HG02870 (cell line): Measurements from ENCODE around the gene PRR36.
"Not testable (repeated sequence)": the region's sequence is repeated elsewhere in the genome, so short reads cannot be mapped to it uniquely, and the experiment has no call there.

Experiments
- ATAC-seq: cut with Tn5 transposase; IDR thresholded peaks from one replicate; pipeline ENCODE4 v1.9.1; 2021; ENCODE audit warnings: mild to moderate bottlenecking, moderate library complexity; ENCODE audit not compliant: unreplicated experiment

The PRR36 gene

DNA sequence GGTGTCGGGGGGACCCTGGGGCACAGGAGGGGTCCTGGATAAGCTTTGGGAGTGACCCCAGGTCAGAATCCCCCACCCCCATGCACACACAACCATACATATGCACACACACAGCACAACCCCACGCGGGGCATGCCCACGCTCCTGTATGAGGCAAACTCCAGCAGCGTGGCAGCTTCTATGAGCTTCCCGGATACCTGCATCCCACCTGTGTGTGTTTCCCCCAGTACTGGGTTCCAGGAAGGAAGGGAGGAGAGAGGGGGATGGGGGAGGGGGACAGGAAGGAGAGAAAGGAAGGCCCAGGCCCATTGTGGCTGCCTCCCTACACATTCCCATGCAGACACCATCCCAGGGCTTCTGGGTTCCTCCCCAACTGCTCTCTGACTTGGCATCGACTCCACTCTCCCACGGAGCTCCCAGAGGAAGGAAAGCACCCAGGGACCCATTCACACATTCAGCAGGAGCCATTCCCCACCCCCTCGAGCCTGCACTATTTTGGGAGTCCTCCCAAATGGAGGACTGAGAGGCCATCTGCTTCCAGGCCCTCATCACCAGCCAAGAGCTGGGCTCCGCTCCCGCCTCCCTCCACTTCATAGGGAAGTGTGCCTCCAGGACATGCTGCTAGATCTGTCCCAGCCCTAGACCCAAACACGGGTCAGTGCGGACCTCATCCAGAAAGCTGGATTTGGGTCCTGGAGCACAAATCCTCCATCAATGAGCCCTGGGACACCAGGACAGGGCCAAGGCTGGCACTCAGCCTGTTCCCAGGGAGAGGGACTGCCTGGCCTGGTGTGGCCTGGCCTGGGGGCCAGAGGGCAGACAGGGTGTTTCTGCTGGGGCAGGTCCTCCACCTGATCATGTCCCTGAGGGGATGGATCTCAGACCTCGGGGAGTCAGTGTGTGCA lies 13.2 kb downstream of the PRR36 start:
- ATAC-seq = no peak

DNA sequence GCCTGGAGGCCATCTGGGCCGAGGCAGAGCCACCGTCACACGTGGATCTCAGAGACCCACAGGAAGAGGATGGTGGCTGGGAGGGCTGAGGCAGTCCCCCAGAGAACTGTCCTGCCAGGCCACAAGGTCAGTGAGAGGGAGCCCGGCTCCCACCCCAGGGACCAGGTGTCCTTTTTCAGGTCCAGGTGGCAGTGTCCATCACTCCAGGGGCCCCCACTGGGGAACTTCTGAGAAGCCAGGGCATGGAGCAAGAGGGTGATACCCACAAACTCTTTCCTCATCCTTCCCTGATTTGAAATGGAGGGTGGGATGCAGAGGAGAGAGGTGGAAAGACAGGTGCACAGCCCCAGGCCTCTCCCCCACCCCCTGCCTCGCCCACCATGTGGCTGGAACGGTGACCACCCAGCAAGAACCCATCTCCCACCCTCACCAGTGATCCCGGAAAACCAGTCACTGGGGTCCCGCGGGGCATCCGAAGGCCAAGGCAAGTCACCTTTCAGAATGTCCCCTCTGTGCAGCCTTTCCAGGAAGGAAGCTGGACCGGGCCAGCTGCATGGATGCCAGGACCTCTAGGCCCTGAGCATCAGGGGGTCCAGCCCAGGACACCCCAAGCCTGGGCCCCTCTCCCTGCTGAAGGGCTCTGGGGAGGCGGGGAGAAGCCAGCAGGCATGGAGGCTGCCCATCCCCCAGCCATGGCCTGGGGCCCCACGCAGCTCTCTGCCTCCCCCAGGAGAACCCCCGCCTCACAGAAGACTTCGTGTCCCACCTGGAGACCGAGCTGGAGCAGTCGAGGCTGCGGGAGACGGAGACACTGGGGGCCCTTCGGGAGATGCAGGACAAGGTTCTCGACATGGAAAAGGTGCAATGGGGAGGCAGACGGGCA lies 14.1 kb downstream of the PRR36 start:
- no peak for ATAC-seq

DNA sequence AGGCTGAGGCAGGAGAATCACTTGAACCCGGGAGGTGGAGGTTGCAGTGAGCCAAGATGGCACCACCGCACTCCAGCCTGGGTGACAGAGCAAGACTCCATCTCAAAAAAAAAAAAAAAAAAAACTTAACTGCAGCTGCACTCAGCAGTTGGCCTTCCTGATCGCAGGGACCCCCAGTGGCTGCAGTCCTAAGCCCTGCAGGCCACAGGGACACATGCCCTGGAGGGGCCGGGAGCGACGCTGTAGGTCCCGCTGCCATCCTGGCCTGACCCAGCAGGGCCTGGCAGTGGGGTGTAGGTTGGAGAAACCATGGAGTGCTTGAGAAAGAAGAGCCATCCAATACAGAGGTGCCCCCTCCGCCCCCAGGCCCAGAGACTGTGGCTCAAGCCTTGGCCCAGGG lies 15.1 kb downstream of the PRR36 start:
- ATAC-seq = not testable (repeated sequence)

DNA sequence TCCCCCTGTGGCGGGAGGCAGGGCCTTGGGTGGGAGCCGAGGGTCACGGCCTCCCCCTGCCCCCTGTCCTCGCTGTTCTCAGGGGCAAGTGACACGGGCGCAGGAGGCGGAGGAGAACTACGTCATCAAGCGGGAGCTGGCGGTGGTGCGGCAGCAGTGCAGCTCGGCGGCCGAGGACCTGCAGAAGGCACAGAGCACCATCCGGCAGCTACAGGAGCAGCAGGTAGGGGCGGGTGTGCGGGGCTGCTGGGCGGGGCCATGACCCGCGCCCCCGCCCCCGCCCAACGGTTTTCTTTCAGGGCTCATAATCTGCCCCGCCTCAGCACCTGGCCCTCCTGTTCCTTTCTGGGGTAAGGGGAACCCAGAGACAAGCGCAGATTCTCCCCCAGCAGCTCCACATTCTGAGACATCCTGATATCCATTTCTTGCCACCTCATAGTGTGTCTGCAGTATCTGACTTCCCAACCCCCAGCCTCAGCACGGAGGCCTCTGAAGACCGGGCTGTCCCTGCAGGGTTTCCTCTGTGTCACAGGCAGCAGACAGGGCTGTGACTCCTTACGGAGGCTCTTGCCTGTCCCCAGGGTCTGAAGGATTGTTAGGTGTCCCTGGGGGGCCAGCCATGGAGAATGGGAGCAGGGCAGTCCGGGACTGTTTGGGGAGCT lies 15.9 kb downstream of the PRR36 start:
- ATAC-seq = no peak

DNA sequence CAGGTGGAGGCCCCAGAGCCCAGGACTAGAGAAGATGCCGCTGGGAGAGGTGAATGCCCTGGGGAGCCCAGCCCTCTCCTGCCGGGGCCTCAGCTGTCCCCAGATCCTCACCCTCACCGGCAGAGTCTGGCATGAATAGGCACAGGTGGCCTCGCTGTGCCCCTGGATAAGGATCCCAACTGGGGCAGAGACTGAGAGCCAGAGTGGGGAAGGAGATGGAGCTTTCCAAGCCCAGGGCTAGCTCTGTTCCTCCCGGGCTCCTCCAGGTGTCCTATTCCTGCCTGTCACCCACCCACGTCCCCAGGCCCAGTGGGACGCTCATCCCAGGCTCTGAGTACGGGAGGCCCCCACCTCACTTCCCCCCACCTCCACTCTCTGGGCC lies 16.5 kb downstream of the PRR36 start:
- no peak for ATAC-seq

DNA sequence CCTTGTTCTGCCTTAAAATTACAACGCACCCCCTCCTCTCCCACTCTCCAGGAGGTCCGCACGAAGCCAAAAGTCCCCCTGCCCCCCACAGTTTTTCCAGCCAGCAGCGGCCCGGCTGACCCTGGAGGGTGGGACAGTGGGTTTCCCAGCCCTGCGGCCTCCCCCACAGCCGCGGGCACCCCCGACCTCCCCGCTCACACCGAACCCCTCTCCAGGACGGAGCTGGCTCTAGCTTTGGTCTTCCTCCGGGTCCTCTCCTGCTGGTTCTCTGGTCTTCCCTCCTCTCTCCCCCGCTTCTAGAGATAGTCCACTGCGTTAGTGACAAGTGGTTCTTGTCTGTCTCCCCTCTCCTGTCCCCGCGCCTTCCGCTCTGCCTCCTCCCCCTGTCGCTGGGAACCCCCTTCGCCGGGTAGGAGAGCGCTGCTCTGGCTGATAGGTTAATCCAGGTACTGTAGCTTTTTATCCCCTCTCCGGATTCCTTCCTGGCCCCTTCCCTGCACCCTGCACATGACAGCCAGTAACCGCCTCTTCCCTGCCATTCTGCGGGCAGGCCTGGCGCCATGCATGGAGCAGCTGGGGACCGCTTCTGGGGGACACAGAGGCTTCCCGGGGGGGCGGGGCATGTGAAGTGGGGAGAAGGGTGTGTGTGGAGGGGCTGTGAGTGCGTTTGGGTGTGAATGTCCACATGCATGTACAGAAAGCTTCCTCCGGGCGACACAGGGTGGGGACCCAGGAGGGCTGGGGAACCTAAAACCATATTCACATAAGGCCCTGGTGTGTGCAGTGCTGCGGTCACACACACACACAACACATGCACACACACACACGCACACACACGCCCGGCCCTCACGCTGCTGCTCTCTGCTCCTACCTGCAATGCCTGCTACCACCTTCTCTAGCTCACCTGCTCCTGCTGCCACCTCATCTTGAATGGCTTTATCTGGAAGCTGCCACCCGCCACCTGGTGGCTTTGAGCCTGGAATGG lies 17.2 kb downstream of the PRR36 start:
- no peak for ATAC-seq

DNA sequence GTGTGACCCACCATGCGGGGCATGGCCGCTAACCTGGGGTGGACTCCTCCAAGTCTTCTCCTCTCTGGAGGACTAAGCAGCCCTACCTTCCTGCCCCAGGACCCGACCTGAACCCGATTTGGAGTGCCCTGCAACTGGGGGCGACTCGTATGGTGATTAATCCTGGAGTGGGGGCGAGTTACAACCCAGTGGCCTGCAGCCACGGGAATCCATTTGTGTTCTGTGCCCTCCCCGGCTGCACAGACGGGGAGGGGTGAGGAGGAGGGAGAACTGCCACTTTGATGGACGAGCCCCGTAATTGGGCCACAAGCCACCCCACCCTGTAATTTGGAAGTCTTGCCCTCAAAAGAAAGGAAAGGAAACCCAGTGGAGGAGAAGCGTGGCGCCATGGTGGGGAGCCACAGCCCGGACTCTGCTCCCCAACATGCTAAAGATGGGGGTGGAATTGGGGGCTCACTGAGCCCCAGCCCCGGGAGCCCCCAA lies 18.0 kb downstream of the PRR36 start:
- ATAC-seq = no peak

DNA sequence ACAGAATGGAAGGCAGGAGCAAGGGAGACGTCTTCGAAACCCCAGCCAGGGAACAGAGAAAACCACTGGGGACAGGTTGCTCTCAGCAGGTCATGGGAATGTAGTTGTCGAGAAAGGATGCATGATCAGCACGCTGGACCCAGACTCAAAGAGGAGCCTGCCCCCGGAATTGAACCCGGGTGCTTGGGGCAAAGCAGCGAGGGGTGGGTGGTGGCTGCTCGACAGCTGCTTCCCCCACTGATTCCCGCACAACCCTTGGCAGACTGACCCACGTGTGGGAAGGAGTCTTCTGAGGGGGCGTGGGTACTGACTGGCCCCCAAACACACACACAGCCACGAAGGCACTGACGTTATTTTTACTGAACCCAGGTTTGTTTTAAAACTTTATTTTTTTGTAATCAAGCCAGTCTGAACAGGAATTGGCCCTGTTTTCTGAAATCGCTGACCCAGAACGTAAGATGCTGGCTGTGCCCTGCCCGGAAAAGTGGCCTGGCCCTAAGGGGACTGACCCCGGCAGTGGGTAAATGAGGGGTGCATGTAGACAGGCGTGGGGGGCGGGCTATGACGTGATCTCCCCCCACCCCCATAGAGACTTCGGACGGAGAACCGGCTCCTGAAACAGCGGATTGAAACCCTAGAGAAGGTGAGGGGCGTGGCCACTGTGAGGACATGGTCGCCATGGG lies 18.6 kb downstream of the PRR36 start:
- no peak for ATAC-seq

DNA sequence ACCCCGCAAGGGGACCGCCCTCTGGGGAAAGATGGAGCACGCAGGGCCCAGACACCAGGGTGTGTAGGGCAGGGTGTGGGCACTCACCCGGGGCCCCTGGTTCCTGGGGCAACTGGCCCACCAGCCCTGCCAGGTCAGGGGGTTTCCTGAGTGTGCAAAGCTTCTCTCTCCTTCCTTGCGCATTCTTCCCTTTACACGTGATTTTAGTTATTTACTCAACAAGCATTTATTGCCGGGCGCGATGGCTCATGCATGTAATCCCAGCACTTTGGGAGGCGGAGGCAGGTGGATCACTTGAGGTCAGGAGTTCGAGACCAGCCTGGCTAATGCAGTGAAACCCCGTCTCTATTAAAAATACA lies 20.4 kb downstream of the PRR36 start:
- no peak for ATAC-seq

DNA sequence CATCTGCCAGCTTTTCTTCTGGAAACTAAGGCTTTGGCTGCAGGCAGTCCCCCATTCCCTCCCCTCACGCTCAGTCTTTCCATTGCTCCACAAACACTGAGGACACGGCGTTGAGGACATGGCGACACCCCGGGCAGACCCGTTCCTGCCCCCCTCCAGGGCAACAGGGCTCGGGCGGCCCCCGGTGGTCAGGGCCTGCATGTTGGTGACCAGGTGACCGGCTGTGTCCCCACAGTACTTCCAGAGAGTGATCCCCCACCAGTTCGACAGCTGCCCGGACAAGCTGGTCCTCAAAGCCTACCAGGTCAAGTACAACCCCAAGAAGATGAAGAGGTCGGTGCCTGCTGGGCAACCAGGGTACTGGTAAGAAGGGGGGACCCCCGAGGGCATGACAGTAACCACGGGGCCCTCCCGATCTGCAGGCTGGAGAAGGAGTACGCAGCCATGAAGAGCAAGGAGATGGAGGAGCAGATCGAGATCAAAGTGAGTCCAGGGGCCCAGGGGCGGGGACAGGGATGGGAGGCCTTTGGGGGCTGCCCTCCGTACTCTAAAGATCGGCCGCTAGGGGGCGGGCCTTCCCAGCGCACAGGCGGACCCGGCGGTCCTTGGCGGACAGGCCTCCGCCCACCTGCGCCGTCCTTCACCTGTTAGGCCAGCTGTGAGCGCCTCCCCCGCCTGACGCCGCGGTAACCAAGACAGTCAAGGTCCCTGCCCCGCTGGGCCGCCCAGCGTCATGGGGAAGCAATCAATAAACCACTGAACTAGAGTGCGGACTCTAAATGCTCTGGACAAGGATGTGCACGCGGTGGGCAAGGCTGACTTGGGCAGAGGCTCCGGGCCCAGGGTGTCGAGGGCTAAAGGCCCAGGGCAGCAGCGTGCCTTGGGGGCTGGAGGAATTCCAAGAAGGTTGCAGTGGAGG lies 21.1 kb downstream of the PRR36 start:
- ATAC-seq = no peak

DNA sequence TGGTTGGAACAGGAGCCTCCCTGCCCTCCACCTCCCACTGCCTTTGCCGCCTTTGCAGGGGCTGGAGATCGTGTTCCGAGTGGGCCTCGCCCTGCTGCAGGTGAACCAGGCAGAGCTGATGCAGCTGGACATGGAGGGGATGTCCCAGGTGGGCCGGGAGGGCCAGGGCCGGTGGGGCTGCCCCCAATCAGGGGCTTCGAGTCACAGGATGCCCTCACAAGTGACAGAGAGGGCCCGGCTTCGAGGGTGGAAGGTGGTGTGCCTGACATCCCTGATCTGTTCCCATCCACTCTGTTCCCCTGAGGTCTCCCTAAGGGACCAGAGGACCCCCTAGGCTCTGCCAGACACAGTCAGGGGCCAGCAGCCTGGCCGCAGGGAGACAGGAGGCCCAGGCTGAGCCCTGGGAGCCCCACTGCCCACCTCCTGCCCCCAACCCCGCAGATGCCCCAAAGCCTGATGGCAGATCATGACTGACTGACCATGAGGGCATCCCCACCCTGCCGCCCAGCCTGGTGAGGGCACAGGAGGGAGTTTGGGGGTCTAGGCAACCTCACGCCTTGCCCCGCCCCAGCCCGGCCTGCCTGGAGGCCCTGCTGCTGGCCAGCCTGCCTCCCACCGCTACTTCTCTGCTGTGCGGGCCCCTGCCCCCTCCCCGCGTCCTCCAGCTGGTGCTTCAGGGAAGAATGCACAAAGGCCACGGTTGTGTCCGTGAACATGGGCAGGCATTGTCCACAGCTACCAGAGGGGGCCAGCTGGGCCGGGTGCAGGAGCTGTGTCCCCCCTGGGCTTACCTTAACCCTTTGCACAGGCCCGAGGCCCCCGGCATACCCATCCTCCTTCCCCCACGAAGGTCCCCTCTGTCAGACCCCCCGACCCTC lies 22.3 kb downstream of the PRR36 start:
- no peak for ATAC-seq

DNA sequence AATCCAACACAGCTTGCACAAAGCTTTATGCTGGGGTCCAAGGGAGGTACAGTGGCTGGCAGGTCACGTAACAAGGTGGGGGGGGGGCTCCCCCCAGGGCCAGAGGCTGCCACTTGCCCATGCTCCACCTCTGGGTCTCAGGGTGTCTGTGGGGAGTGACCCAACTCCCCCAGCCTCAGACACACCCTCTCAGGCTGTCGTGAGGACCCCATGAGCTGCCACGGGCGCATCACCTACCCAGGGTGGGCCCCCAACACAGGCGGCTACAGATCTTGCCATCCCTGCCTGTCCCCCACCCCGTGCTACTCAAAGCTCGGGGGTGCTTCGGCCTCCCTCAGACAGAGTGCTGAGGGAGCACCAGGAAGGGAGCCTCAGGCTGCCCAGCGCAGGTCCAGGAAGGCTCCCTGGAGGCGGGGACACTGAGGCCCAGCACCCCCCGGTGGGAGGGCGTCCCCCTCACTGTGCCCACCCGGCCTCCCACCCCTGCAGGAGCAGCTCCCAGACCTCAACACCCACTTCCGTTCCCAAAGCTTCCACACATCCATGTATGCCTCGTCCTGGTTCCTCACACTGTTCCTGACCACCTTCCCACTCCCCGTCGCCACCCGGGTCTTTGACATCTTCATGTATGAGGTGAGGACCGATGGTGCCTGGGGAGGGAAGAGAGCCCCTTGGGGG lies 23.1 kb downstream of the PRR36 start:
- no peak for ATAC-seq

DNA sequence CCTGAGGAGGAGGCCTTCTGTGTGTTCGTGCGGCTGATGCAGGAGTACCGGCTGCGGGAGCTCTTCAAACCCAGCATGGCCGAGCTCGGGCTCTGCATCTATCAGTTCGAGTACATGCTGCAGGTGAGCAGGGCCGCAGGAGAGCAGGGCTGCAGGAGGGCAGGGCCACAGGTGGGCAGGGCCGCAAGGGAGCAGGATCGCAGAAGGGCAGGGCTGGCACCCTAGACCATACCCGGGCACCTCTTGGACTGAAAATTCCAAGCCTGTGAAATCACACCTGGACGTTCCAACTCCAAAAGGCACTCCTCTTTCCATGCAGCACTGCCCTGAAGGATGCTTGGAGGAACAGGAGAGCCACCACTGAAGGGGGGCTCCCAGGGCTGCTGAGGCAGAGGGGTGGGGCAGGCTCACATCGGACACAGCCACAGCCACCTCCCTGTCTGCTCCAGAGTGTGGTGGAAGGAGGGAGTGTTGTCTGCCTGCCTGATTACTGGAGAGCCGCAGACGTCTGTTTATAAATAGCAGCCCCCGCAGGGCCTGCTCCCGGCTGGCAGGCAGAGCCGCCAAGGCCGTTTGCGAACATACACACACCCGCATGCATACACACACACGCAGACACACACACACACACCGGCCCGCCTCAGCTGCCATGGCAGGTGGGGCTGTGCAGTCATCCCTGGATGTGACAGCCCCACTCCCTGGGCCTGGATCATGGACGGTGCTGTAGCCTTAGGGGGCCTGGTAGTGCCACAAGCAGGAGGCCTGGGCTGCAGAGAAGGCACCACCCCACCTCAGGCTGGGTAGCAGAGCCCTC lies 24.0 kb downstream of the PRR36 start:
- no peak for ATAC-seq

DNA sequence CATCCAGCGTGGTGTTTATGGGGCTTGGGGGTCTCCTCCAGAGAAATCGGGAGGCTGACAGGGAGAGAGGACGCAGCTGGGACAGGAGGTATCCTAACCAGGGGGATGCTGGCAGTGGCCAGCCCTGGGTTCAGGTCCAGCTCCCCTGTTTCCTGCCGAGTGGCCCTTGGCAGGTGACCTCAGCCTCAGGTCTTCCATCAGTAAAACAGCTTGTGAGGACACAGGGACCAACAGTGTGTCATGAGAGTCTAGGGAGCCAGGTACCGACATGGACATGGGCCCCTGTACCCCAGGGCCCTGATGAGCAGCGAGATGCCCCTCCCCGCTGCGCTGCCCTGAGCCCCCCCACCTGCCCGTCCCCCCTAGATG lies 24.6 kb downstream of the PRR36 start:
- ATAC-seq = no peak

DNA sequence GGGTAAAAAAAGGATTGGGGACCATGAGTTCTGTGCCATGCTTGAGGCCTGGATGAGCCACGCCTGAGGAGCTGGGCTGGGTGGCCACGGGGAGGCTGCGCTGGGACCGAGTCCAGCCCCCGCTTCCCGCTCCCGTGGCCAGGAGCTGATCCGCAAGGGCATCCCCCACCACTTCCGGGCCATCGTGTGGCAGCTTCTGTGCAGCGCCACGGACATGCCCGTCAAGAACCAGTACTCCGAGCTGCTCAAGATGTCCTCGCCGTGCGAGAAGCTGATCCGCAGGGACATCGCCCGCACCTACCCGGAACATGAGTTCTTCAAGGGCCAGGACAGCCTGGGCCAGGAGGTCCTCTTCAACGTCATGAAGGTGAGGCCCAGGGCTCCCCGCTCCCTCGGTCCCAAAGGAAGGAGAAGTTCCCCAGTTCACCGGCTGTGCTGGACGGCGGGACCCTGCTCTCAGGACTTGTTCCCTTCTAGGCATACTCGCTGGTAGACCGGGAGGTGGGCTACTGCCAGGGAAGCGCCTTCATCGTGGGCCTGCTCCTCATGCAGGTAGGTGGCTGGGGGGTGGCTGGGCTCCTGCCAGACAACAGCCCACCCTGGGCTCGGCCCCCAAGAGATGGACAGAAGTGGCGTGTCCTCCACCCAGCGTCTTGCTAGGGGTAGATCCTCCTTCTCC lies 25.3 kb downstream of the PRR36 start:
- ATAC-seq = no peak

DNA sequence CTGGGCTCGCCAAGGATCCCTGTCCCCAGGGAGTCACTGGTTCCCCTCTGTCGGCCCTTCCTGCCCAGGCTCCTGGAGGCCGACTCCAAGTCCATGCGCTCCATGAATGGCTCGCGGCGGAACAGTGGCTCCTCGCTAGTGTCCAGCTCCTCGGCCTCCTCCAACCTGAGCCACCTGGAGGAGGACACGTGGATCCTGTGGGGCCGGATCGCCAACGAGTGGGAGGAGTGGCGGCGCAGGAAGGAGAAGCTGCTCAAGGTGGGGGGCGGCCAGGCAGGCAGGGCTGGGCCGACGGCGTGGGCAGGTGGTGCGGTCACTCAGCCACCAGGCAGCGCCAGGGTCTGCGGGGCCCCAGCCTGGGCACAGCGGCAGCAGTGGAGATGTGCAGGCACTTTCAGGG lies 26.5 kb downstream of the PRR36 start:
- no peak for ATAC-seq
